GM11168 (cell line): Measurements from ENCODE around the gene SMIM36.
"Not testable (repeated sequence)": the region's sequence is repeated elsewhere in the genome, so short reads cannot be mapped to it uniquely, and the experiment has no call there.

ENCODE experiments used
- in situ Hi-C: fragments of 300-500 bp; cut with MboI; formaldehyde crosslinking; loops from one replicate; pipeline ENCODE4 v1.12.0; 2022; ENCODE audit warnings: low sequenced_read_pairs; ENCODE audit not compliant: unreplicated experiment

The SMIM36 gene

DNA sequence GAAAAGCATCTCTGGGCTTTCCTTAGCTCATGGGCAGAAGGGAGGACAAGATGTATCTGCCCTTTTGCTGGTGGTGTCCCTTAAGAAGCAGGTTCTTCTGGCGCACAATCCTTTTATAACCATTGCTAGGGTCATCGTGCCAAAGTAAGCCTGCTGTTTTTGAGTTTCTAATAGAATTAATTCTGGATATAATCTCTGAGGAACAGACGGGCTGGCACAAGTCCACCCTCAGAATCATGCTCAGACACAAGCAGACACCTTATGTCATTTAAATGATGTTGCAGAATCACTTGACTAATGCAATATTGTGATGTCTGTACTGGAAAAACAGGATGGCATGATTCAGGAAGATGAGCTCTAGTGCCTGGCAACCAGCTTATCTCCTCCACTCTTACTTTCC is 70.9 kb downstream of the SMIM36 start:
- in situ Hi-C loops, result no loop called here

DNA sequence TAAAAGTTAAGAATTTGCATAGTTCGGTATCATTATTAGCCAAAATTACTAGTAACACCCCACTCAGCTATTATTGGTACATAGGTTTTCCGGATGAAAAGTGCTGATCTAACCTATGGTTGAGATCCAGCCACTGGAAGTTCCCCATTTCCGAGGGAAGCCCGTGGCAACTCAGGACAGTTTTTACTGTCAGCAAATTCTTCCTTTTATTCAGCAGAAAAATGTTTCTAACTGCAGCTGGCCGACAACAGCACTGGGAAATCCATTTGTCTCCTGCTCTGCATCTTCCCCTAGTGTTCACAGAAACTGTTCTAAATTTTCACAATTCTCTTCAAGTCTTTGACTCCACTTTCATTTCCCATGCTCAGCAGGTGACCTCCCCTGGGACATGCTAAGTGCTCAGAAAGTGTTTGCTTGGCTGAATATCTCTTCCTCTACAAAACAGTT is 74.1 kb downstream of the SMIM36 start:
- in situ Hi-C loops, result no loop called here

DNA sequence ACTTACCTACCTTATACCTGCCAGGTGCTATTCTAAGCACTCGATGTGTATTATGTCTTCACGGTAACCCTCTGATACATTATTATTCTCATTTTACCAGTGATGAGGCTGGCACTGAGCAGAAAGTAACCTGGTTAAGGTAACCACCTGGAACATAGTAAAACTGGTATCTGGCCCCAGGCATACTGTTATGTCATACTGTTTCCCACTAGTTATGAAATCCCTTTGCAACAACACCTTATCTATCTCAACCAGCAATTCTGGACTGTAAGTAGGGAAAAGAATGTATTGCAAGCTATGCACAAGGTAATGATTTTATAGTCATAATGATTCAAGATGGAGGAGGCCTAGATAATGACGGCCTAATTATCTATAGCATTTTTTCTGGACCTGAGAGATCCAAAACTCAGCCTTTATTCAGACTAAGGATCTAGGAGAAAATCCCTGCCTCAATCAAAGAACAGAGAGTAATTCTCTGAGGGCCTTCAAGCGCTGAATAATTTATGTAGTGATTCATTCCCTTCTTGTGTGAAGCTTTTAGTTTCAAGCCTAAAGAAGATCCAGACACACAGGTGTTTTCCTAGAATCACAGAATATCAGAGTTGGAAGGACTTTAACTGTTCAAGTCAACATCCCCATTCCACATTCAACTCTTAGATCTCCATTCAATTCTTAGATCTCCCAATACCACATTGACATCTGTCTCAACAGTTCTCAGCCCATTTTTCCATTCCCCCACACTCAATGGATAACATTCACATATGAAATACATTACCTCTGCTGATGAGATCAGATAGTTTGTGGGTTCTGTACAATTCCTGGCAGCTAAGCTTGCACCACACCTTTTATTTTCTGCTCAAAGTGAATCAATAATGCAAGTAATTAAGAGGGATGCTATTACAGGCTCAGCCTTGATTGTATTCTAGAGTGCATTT is 74.8 kb downstream of the SMIM36 start:
- in situ Hi-C loops, result no loop called here

DNA sequence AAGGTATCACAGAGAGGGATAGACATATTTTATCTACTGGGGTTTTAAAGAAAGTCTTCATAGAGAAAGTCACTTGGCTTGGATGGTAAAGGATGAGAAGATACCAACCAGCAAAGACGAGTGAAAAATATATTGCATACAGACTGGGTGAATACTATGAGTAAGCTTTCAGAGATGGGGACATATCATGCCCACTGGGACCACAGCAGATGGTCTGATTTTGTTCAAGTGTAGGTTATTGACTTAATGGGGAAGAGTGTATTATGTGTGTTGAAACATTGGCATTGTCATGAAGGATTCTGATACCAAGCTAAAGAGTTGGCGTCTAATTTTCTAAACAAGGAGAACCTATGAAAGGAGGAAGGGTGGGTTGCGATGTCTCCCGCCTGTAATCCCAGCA is 75.8 kb downstream of the SMIM36 start:
- in situ Hi-C loops, result no loop called here

DNA sequence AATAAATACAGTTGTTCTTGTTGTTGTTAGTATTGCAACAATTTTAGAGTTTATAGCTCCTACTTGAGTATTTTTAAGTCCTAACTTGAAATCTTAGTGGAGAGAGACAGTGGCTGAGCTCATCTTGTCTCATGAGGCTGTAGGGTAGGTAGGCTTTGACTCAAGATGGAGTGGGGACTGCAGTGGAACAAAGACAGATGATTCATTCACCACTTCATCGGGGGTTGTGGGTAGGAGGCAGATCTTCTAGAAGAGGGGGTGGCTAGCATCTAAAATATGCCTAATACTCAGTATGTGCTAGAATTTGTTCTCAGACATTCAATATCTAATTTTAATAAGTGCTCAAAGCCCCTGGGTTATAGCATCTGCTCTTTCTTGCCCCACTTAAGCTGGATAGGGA is 76.5 kb downstream of the SMIM36 start:
- in situ Hi-C loops, result no loop called here

DNA sequence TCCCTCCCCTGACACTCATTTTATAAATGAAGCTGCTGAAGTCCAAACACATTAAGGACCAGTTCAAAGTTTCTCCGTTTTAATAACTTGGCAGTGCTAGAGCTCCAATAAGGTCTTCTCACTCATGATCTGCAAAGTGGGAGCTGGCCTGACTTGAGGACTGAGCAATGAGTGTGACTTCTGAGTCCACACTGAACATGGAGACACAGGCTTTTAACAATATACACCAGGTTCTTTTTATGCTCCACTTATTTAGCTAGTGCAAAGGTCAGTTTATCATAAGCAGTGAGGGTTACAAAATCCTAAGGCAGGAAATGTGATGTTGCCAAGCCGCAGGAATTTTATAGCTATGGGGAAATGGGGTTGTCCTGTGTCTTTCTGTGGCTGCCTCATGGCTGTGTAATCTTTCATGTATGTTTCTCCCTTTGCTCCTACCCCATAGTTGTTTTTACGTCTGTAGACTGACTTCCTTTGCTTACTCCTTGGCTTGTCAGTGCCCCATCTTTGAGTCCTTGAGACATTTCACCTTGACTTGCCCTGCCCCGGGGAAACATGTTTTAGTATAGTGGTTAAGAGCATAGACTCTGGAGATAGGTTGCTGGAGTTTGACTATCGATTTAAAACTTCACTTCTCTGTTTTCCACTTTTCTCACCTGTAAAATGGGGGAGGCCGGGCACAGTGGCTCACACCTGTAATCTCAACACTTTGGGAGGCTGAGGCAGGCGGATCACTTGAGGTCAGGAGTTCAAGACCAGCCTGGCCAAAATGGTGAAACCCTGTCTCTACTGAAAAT is 77.4 kb downstream of the SMIM36 start:
- in situ Hi-C loops, result no loop called here

DNA sequence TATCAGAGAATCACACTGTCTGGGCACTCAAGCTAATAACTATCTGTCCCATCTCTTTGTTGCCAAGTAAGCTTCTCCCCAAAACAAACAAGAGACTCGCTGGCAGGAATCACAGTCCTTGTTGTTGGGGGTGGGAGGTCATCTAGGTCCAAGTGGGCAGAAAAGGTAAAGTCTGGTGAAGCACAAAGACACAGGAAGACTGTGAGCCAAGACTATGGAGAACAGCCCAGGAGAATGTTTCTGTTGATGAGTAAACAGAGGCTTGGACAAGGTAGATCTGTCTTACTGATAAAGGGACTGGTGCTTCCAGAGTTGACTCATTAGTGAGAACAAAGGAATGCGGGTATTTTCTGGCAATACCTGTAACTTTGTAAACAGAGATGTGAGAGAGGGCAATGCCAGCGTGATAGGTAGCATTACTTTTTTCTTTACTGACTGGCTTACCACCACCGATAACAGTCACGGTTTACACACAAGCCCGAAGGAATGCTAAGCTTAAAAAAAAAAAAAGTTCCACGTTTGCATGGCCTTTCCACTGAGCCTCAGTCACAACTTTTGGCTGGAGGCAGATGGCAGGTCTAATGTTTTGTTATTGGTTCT is 78.1 kb downstream of the SMIM36 start:
- in situ Hi-C loops, result no loop called here

DNA sequence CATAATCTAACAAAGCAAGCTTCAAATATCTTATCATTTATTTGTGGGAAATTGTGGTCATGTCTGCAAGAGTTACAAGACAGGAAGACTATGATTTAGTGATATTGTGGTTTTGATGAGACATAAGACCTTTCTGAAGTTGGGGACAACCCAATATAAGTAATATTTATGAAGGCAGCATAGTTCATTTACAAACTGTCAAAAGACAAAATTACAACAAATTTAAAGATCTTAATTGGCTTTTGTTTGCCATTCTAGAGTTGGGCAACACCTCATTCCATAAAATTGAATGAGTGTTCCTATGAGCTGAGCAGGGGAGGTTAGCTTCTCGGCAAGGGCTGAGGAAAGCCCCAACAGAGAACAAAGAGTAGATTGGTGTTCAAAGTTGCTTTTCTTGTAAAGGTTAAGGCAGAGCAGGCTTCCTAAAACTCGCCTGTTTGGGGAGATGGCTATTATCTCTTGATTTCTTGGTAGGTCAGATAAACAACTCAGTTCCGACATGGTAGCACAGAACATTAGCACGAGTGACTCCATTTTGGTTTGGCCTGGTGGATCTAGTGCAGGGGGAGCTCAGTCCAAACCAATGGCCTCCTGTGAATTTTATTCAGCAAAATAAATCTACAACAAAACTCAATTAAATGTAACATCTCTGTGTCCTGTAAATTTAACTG is 78.8 kb downstream of the SMIM36 start:
- in situ Hi-C loops, result no loop called here

DNA sequence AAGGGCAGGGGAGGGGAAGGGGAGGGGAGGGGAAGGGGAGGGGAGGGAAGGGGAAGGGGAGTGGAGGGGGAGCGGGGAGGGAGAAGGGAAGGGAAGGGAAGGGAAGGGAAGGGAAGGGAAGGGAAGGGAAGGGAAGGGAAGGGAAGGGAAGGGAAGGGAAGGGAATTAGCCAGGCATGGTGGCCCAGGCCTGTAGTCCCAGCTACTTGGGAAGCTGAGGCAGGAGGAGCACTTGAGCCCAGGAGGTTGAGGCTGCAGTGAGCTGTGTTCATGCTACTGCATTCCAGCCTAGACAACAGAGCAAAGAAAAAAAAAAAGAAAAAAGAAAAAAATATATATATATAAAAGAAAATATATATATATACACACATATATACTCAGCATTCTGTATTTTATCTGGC is 79.3 kb downstream of the SMIM36 start:
- in situ Hi-C loops, result not testable (repeated sequence)

DNA sequence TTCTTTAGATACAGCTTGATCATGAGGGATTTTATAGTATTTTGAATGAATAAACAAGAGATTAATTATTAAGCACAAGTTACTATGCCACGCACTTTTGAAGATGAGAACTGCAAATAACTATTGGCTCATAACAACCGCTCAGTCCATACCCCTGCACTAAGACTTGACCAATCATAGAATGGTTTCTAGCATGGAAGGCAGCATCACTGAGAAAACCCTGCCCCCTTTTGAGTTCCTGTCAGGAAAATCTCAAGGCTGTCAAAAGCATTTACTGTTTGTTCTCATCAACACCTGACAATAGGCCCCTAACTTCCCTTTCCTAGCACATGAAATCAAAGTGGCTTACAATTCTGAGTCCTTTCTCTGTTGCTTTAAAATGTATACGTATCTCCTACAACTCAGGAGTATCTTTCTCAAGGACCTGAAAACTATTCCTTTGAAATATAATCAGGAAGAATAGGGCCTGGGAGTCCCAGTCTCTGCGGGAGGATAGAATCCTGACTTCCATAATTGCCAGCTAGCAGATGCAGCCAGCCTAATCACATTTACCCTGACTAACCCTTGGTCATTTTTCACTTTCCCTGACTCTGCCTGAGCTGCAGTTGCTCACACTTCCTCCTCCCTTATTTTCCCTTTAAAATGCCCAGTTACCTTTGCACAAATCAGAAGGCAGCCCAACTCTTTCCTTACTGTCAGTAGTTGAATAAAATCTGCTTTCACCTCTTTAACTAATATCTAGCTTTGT is 80.5 kb downstream of the SMIM36 start:
- in situ Hi-C loops, result no loop called here

DNA sequence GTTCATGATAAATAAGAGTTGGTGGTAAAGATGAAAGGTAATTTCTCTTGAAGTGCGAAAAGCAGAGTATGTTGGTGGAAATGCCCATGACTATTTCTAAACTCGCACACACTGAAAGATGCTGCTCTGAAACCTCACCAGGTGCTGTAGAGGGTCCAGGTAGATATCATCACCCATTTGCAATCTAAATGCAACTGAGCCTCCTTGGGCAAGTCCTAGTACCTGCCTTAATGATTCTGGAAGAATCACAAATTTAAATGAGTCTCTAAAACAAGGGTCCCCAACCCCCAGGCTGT is 83.7 kb downstream of the SMIM36 start:
- in situ Hi-C loops, result no loop called here

DNA sequence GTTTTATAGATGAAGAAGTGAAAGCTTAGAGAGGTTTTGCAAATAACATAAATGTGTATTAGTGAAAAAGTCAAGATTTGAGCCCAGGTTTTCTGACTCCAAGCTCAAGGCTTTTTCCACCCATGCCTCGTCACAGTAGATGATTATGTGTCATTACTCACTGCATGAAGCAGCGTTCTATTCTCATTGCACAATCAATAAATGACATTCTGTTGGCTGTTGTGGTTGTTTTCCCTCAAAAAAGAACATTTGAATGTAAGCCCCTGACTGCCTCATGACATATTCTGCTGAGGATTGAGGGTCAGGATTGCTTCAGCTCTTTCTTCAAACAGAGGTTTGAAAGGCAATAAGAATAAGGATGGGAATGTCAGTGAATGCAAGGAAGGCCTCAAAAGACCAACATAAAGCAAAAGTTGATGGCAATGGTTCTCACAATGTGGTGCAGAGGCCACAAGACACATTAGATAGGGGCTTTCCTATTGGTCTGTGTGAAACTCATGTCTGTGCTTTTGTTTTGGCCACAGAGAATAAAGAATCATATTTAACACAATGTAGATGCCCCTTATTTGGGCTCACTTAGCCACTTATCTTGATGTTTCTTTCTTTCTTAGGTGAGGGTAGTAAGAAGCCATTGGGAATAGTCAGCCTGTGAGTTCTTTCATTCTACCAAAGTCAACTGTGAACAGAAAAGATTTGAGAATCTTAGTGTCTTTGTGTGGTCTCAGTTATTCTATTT is 84.2 kb downstream of the SMIM36 start:
- in situ Hi-C loops, result no loop called here

DNA sequence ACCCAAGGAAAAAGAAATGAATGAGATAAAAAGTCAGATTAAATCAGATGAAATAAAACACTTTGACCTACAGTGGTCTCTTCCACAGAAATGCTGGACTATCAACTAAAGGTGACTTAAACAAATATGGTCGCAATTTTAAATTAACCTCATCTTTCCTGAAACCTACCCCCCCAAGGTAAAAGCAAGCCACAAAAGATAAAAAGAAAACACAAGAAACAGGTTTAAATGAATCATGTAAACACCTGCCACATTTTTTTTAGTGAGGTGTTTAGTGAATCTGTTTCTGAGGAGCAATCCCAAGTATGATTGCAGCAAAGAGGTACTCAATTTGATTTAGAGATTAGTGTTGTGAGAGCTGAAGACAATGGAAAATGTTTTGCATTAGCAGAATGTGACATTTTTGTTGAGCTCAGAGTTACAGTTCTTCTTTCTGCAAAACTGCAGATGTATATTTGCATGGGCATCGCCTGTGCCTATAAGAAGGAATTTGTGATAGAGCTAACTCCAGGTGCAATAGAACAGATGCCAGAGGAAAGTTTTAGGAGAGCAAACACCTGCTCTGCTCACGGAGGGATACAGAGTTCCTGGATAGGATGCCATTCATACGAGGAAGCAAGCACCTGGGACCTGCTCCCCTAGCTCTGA is 86.2 kb downstream of the SMIM36 start:
- in situ Hi-C loops, result no loop called here

DNA sequence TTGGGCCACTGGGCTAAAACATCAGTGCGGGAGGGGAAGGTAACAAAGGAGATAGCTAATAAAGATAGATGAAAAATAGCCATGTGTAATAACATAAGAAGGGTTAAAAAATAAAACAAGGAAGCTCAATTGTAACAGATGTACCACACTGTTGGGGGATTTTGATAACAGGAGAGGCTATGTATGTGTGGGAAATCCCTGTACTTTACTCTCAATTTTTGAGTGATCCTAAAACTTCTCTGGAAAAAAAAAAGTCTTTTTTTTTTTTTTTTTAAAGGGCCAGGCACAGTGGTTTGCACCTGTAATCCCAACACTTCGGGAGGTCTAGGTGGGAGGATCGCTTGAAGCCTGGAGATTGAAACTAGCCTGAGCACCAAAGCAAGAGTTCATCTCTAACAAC is 87.7 kb downstream of the SMIM36 start:
- in situ Hi-C loops, result no loop called here

DNA sequence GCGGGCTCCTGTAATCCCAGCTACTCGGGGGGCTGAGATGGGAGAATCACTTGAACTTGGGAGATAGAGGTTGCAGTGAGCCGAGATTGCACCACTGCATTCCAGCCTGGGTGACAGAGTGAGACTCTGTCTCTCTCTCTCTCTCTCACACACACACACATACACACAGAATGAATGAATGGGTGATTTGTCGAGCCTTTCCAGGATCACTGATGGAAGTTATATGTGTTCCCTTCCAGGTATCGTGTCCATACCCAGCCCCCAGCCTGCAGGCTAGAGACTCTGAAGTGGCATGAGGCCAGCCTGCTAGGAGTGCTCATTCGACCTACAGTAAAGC is 88.5 kb downstream of the SMIM36 start:
- in situ Hi-C loops, result not testable (repeated sequence)

DNA sequence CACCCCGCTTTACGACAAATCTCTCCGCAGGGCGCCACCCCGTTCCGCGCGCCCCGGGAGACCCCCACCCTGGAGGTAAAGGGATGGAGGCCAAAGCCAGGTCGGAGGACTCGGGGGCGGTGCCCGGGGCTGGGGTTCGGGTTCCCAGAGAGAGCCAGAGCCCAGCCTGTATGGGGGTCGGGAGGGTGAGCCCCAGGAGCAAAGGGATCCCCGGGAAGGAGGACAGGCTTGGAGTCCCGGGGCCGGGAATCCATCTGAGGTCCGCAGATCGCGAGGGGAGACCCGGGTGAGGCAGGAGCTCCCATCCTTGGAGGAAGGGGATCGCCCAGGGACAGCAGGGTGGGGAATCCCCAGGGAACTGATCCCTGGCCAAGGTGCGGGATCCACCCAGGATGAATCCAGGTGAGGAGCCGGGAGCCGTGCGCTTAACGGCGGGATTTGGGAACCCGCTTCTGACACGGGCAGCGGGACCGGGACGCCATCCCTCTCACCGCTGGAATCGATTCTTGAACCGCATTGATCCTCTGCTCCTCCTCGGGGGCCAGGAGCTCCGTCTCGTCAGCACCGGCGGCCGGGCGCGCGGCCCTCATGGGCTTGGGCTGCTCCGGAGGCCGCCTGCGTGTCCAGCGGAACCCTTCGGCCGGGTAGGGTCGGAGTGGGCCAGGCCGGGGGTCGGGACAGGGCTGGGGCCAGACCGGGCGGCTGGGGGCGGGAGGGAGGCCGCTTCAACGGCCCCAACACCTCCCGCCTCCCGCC is 89.9 kb downstream of the SMIM36 start, which contains the start of gene MMD:
MMD (minus strand) TSS at position 657 of the 756 bp plus-strand sequence; CDS start at position 517, 140 bp downstream.
- in situ Hi-C loops, result no loop called here

DNA sequence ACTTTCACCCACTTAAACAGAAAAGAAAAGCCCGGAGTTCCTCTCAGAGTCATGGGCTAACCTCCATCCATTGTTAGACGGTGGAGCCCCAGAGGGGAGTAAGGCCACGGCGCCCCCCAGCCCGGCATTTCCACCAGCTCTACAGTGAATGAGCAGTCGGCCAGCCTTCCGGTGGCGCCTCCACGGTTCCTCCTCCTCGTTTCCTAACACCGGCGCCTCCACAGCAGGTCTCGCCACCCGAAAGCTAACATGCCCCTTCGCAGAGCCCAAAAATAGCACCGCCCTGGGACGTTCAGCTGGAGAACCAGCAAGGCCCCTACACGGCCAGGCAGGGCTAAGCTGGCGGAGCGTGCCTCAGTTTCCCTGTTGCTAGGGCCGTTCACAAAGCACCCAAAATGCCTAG is 90.5 kb downstream of the SMIM36 start:
- in situ Hi-C loops, result no loop called here
